Measurements from ENCODE around the gene ABHD8. TPM values are rescaled to one million over a fixed set of nuclear protein-coding genes. Genes with fewer than 3 reads are reported as not detected.
A peak's percentile ranks its signal among the peaks of the same experiment; 100 is the strongest.

The ABHD8 gene
- total RNA-seq, 2 donors from 2014 or later: 11.8 to 15.8 TPM

DNA sequence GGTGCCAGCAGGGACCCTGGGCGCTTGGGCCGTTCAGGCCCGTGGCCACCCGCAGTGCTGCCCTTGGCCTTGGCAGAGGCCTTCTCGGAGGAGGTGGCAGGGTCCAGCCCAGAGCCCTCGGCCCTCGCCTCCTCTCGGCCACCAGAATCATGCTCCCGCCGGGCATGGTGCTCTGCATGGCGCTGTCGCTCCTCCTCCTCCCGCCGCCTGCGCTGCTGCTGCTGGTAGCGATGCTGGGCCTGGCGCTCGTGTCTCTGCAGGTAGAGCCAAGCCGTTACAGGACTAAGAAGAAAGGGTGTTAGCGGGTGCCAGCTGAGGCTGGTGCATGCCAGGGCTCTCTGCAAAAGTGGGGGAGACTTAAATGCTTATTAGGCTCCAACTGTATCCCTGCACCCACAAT, 21.9 kb upstream of the ABHD8 start:
- peaks cover 17% of the 10 kb centered on the region for H3K36me3 ChIP-seq
- no peak overlapping the region for H3K4me3 ChIP-seq
- no peak overlapping the region for H3K27ac ChIP-seq
- TF ChIP-seq, protein P1, sequence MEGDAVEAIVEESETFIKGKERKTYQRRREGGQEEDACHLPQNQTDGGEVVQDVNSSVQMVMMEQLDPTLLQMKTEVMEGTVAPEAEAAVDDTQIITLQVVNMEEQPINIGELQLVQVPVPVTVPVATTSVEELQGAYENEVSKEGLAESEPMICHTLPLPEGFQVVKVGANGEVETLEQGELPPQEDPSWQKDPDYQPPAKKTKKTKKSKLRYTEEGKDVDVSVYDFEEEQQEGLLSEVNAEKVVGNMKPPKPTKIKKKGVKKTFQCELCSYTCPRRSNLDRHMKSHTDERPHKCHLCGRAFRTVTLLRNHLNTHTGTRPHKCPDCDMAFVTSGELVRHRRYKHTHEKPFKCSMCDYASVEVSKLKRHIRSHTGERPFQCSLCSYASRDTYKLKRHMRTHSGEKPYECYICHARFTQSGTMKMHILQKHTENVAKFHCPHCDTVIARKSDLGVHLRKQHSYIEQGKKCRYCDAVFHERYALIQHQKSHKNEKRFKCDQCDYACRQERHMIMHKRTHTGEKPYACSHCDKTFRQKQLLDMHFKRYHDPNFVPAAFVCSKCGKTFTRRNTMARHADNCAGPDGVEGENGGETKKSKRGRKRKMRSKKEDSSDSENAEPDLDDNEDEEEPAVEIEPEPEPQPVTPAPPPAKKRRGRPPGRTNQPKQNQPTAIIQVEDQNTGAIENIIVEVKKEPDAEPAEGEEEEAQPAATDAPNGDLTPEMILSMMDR (IDR thresholded peaks at IDR 0.05): no peak
- H3K27me3 ChIP-seq: no peaks in the 10 kb centered on the region
- peaks cover 0 to 34% of the 10 kb centered on the region in 2 donors for H3K4me1 ChIP-seq
- DNase-seq (ENCODE audit: low spot score): no peak
- H3K9me3 ChIP-seq: no peaks in the 10 kb centered on the region

DNA sequence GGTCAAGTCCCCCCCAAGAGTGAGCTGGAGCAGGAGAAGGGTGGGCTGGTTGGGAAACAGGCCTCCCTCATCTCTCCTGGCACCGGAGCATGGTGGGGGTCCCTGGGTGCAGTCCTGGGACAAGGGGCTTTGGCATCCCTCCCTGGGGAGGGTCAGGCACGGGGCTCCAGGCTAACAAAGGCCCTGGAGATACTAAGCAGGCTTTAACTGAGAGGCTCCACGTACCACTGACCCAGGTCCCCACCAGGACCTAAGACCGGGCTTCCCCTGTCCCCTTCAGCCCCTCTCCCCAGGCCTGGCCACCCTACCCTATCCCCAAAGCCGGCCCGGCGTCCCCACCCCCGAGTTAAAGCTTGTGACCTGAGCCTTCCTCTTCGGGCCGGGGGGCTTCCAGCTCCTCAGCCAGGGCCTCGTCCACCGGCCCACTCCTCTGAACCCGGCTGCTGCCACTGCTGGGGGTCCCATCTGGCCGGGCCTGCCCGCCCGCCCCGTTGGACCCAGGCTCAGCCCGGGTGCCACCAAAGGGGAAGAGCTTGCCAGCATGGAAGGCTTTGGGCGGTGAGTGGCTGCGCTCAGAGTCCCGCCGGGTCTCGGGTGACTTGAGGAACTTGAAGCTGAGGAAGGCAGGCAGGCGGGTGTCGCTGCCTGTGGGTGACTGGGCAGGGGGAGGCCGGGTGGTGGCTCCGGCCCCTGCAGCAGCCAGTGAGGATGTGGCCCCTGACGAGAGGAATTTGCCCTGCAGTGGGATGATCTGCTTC, 21.3 kb upstream of the ABHD8 start:
- Histone ChIP-seq H3K4me1 (peaks cover 0 to 34% of the 10 kb centered on the region in 2 donors), H3K27ac (no peak overlapping the region), H3K36me3 (peaks cover 23% of the 10 kb centered on the region), H3K9me3 (no peaks in the 10 kb centered on the region), H3K27me3 (no peaks in the 10 kb centered on the region), H3K4me3 (no peak overlapping the region)
- no peak for DNase-seq (ENCODE audit: low spot score)
- TF ChIP-seq, protein P1 (IDR thresholded peaks at IDR 0.05): no peak

DNA sequence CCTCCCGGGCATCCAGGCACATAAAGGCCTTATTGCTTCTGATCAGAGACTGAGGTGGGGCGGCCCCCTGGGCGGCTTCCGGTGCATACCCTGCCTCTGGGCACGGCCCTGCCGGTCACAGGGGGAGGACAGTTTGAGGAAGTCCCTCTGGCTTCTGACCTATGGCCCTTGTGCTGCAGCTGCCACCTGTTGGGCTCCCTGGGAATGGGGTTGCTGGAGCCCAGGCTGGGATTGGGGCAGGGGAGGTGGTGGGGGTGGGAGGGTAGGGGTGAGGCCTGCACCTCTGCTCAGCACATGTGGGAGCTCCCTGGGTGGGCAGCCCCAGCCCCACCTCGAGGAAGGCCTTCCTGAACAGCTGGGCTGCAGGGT, 20.7 kb upstream of the ABHD8 start:
- Histone ChIP-seq H3K4me3 (peak overlapping the region in 1 of 2 donors; percentile 19), H3K9me3 (no peaks in the 10 kb centered on the region), H3K27me3 (no peaks in the 10 kb centered on the region), H3K4me1 (peaks cover 0 to 31% of the 10 kb centered on the region in 2 donors), H3K36me3 (peaks cover 25% of the 10 kb centered on the region), H3K27ac (no peak overlapping the region)
- TF ChIP-seq, protein P1 (IDR thresholded peaks at IDR 0.05): no peak
- DNase-seq (ENCODE audit: low spot score): no peak

DNA sequence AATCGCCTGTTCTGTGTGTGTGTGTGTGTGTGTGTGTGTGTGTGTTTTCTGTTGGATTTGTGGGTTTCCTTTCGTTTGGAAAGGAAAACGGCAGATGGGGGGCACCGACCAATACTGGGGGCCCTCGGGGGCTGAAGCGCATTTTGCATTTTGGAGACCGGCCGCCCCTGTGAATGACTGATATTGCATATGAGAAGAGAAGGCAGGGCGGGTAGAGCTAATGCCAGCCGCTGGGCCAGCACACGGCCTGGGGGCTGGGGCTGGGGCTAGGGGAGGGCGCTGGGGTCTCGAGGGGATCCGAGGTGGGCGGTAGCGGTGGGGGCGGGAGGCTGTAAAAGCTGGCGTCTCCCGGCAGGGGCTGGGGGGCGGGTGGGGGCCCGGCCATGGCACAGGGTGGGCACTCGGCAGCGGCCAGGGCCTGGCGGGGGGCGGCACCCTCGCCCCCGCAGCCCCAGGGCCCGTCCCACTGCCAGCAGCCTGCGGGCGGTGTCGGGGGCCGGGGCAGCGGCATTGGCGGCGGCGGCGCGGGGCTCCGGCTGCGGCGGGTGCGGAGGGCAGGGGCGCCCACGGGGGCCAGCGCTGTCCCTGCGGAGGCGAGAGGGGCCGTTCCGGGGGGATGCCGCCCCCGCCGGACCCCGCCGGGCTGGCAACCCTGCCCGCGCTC, 20.2 kb upstream of the ABHD8 start:
- Histone ChIP-seq H3K4me1 (peaks cover 0 to 26% of the 10 kb centered on the region in 2 donors), H3K36me3 (peaks cover 25% of the 10 kb centered on the region), H3K9me3 (no peaks in the 10 kb centered on the region), H3K27ac (no peak overlapping the region), H3K27me3 (no peaks in the 10 kb centered on the region), H3K4me3 (peak overlapping the region in 1 of 2 donors; percentile 19)
- TF ChIP-seq, protein P1 (IDR thresholded peaks at IDR 0.05): no peak
- DNase-seq (ENCODE audit: low spot score): no peak

DNA sequence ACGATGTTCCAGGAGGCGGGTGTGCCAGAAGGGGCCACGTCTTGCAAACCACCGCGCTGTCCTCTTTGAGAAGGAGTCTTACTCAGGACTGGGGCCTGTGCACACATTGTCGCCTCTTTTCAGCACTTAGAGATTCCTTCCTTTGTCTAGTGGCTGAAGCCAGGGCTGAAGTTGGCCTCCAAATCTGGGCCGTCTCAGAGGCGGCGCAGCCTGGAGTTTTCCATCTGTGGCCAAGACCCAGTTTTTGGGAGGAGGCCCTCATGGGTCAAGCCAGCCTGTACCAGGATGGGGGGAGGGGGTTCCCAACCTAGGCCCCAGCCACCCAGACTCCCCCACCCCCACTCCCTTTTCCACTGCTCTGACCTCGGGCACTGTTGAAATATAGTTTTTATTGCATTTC, 19.6 kb upstream of the ABHD8 start:
- no peak overlapping the region for H3K4me3 ChIP-seq
- H3K9me3 ChIP-seq: no peaks in the 10 kb centered on the region
- peaks cover 0 to 20% of the 10 kb centered on the region in 2 donors for H3K4me1 ChIP-seq
- no peaks in the 10 kb centered on the region for H3K27me3 ChIP-seq
- DNase-seq (ENCODE audit: low spot score): no peak
- H3K27ac ChIP-seq: no peak overlapping the region
- TF ChIP-seq, protein P1 (IDR thresholded peaks at IDR 0.05): no peak
- H3K36me3 ChIP-seq: peaks cover 25% of the 10 kb centered on the region
